ENCODE measurements around the gene SRPK3. TPM values are rescaled to one million over a fixed set of nuclear protein-coding genes. Genes with fewer than 3 reads are reported as not detected.
A peak's percentile ranks its signal among the peaks of the same experiment; 100 is the strongest.

Gene SRPK3
- polyA plus RNA-seq, 3 donors = 0.23 to 0.67 (median 0.30) TPM

- no peak overlapping the region for H3K27ac ChIP-seq (ENCODE audit: low read depth, low read length)
- 50 to 78% (median 64%) methylated on average over 14 to 17 of the region's 17 CpGs for WGBS, 3 donors
Observed at GRCh38 chrX:153778181-153778580, 2.7 kb upstream of the SRPK3 start.

GRCh38 chrX:153778684-153779101, 2.1 kb upstream of the SRPK3 start:
- WGBS, 3 donors = 83 to 84% (median 83%) methylated on average over 11 to 16 of the region's 16 CpGs

DNA sequence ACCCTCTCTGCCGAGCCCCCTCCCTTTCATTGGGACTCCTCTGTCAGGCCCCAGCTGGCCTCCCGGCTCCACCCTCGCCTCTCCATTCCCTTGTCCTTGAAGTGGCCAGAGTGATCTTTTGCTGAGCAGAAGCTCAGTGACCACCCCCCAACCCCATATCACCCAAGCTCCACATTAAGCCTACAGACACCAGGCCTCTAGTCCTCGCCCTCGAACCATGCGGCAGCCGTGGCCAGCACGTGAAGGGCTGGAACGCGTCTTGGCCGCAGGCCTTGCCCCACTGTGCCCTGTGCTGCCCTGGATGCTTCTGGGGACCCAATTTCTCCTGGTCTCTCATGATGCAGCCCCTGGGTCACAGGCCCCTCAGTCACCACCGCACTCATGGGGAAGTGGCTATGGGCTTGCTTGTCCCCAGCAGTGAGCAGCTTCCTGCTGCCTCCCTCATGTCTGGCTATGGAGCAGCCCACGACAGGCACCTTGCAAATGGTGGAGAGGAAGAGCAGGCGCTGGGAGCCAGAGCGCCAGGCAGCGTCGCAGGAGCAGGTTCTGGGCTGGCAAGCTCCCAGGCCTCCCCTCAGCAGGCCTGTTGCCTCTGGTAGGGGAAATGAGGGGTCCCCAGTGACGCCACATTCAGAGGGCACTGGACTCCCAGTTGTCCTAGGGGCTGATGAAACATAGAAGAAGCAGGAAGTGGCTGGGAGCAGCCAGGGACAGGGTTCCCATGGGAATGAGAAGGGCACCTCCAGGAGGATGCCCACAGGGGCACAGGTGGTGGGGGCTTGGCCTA, 757 bp upstream of the SRPK3 start:
- H3K27ac ChIP-seq (ENCODE audit: low read depth, low read length) = no peak overlapping the region

More at GRCh38 chrX:153778684-153779101, 2.1 kb upstream of the SRPK3 start:
- no peak overlapping the region for H3K27ac ChIP-seq (ENCODE audit: low read depth, low read length)

DNA sequence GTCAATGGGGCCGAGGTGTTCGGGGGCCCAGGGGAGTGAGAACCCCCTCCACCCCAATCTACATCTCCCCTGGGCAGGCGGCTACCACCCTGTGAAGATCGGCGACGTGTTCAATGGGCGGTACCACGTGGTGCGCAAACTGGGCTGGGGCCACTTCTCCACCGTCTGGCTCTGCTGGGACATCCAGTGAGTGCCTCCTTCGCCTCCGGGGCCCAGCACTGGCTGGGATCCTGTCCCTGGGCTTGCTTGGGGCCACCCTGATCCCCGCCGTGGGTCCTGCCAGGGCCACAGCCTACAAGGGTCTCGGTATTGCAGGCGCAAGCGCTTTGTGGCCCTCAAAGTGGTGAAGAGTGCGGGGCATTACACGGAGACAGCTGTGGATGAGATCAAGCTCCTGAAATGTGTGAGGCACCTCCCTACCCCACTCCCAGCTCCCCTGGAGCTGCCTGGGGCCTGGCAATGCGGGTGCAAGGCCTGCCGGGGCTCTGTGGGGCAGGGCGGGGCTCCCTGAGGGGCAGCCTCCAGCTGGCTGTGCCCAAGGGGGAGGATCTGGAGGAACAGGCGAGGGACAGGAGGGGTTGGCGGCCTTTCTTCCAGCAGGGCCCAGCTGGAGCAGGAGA, 697 bp downstream of the SRPK3 start:
- H3K27ac ChIP-seq (ENCODE audit: low read depth, low read length) = no peak overlapping the region
- 72 to 81% (median 77%) methylated on average over 15 to 23 of the region's 24 CpGs for WGBS, 3 donors

More for the DNA sequence above, 757 bp upstream of the SRPK3 start:
- WGBS, 3 donors = 66 to 74% (median 72%) methylated on average over 18 of the region's 18 CpGs

GRCh38 chrX:153782313-153782712, 1.5 kb downstream of the SRPK3 start:
- 67 to 75% (median 70%) methylated on average over 2 to 11 of the region's 11 CpGs for WGBS, 3 donors
- H3K27ac ChIP-seq (ENCODE audit: low read depth, low read length) = no peak overlapping the region

GRCh38 chrX:153782871-153783270, 2.0 kb downstream of the SRPK3 start:
- 89 to 97% (median 96%) methylated on average over 7 to 13 of the region's 14 CpGs for WGBS, 3 donors
- H3K27ac ChIP-seq (ENCODE audit: low read depth, low read length) = no peak overlapping the region

GRCh38 chrX:153783378-153784013, 2.7 kb downstream of the SRPK3 start:
- 74 to 93% (median 78%) methylated on average over 17 to 24 of the region's 24 CpGs for WGBS, 3 donors
- H3K27ac ChIP-seq (ENCODE audit: low read depth, low read length) = no peak overlapping the region

GRCh38 chrX:153784325-153784967, 3.6 kb downstream of the SRPK3 start:
- H3K27ac ChIP-seq (ENCODE audit: low read depth, low read length) = no peak overlapping the region
- WGBS, 3 donors = 90 to 93% (median 92%) methylated on average over 13 to 27 of the region's 27 CpGs

DNA sequence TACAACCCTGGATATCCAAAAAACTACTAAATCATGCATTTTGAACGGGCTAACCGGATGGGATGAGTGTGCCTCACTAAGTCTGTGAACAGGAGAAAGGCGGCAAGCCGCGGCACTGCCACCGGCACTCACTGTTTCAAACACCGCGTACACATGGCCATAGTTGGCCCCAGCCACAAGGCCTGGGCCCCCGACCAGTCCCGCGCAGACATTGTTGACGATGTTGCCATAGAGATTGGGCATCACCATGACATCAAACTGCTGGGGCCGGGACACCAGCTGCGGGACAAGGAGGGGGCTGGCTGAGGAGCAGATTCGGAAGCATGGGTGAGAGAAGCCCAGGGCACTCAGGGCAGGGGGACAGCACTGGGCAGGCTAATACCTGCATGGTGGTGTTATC, 5.8 kb downstream of the SRPK3 start:
- no peak overlapping the region for H3K27ac ChIP-seq (ENCODE audit: low read depth, low read length)
- WGBS, 3 donors = 85 to 89% (median 87%) methylated on average over 10 to 15 of the region's 15 CpGs

GRCh38 chrX:153789654-153790053, 8.8 kb downstream of the SRPK3 start:
- no peak overlapping the region for H3K27ac ChIP-seq (ENCODE audit: low read depth, low read length)
- WGBS, 3 donors = 90 to 95% (median 93%) methylated on average over 10 to 12 of the region's 12 CpGs

DNA sequence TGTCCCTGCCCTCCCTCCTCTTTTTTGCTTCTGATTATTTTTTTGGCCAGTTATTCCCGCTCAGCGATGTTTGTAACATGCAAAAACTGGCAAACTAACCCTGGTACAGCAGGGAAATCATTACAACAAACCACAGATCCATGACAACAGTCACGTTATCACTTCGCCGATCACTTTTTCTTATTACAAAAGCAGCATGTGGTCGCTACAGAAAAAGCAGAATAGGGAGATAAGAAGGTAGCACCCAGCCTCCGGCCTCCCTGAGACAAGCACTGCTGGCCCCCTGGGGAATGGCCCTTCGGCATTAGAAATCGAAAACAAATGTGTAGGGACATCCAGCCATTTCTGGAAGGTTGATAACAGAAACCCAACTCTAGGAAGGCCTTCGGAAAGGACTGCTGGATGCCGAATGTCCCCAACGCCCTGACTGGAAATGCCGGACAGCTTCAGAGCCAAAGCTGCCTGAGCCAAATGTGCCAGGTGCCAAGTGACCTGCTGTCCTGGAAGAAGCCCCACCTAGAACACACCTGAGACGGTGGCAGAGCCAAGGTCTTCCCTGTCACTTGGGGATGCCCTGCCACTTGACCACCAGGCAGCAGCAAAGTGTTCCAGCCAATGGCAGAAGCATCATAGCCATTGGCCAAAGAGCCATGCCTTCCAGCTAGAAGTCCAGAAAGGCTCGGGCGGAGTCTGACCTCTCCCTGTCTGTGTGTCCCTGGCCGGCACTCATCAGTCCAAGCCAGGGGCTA, 10.4 kb downstream of the SRPK3 start:
- WGBS, 3 donors = 84 to 89% (median 85%) methylated on average over 15 to 17 of the region's 17 CpGs
- no peak overlapping the region for H3K27ac ChIP-seq (ENCODE audit: low read depth, low read length)

GRCh38 chrX:153792368-153792767, 11.5 kb downstream of the SRPK3 start:
- WGBS, 3 donors = 82 to 89% (median 86%) methylated on average over 6 of the region's 6 CpGs
- no peak overlapping the region for H3K27ac ChIP-seq (ENCODE audit: low read depth, low read length)

- H3K27ac ChIP-seq (ENCODE audit: low read depth, low read length) = no peak overlapping the region
- 11 to 39% (median 14%) methylated on average over 6 to 7 of the region's 7 CpGs for WGBS, 3 donors
Observed at GRCh38 chrX:153793291-153793690, 12.4 kb downstream of the SRPK3 start.

GRCh38 chrX:153794018-153794896, 13.4 kb downstream of the SRPK3 start, which contains the start of the genes IDH3G and SSR4:
IDH3G (minus strand) TSS chrX:153794375; CDS start chrX:153794326, 49 bp downstream.
SSR4 (plus strand) TSS chrX:153794668; CDS start chrX:153794688, 20 bp downstream.
- WGBS, 3 donors = 1 to 23% (median 1%) methylated on average over 32 to 91 of the region's 92 CpGs
- H3K27ac ChIP-seq (ENCODE audit: low read depth, low read length) = peak within 1 kb of the TSS; percentile 19

GRCh38 chrX:153794897-153795816, 14.3 kb downstream of the SRPK3 start:
- 3 to 38% (median 7%) methylated on average over 27 to 47 of the region's 47 CpGs for WGBS, 3 donors
- no peak overlapping the region for H3K27ac ChIP-seq (ENCODE audit: low read depth, low read length)

DNA sequence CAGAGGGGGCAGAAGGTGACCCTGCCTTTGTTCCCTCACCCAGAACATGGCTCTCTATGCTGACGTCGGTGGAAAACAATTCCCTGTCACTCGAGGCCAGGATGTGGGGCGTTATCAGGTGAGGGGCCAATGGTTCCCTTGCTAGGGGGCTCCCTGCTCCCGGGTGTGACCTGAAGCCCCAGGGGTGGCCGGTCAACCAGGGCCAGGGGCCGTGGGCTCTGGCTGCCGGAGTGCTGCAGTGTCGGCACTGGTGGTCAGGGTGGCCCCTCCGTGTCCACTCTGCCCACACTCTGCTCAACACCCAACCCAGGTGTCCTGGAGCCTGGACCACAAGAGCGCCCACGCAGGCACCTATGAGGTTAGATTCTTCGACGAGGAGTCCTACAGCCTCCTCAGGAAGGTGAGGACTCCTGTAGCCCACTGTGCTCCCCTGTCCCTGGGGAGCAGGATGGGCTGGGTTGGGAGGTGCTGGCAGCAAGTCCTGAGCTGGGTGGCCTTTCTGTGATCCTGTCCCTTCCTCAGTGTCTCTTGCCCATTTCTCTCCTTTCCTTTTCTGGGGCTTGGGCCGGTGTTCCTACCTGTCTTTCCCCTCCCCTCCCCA, 16.7 kb downstream of the SRPK3 start:
- H3K27ac ChIP-seq (ENCODE audit: low read depth, low read length) = no peak overlapping the region
- WGBS, 3 donors = 84 to 93% (median 92%) methylated on average over 8 to 15 of the region's 15 CpGs

Measured in adipose tissue (tissue), 3 donors.